Lower leg skin (tissue), 3 donors: ENCODE data around the gene FLAD1.

Experiments used
- POLR2A ChIP-seq, 2 donors: fragments of 450-650 bp; IDR thresholded peaks; one replicate each; pipeline ENCODE4 v1.6.1; 2016 to 2017; ENCODE audit warnings: antibody characterized with exemption in 2 of 2, mild to moderate bottlenecking in 1 of 2, moderate library complexity in 1 of 2
- TF ChIP-seq, protein P1 (sequence below), 3 donors: fragments of 450-650 bp; IDR thresholded peaks; one replicate each; pipeline ENCODE4 v1.5.1; 2016; ENCODE audit warnings: antibody characterized with exemption in 3 of 3, mild to moderate bottlenecking in 3 of 3, moderate library complexity in 2 of 3

DNA sequence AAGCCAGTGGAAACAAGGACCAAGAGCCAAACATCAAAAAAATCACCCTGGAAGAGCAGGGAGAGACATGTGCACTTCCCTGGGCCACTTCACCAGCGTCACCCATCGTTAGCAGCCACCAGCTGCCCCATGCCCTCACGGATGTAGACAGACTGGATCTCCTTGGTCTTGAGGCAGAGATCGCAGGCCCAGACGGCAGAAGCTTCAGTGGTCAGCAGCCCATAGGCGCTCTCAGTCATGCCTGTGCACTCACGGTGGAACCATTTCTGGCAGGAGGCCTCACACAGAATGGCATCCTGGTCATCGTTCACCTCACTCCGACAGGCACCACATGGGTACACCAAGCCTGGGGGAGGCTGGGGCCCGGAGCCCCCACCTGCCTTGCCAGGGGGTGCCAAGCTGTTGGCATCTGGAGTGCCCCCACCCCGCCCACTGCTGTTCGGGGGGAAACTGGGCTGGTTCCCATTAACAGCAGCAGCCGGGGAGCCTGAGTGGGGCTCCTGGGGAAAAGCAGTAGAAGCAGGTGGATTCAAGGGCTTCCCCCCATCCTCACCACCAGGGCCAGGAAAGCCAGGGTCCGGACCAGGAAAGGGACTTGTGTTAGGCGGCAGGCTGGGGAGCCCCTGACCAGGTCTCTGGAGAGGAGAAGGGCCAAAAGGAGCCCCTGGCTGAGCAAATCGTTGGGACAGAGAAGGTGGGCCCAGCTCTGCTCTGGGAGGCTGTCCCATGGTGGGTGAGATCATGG, 24.3 kb upstream of the FLAD1 start:
- TF ChIP-seq POLR2A (IDR thresholded peaks at IDR 0.05): no peak
- TF ChIP-seq, protein P1, sequence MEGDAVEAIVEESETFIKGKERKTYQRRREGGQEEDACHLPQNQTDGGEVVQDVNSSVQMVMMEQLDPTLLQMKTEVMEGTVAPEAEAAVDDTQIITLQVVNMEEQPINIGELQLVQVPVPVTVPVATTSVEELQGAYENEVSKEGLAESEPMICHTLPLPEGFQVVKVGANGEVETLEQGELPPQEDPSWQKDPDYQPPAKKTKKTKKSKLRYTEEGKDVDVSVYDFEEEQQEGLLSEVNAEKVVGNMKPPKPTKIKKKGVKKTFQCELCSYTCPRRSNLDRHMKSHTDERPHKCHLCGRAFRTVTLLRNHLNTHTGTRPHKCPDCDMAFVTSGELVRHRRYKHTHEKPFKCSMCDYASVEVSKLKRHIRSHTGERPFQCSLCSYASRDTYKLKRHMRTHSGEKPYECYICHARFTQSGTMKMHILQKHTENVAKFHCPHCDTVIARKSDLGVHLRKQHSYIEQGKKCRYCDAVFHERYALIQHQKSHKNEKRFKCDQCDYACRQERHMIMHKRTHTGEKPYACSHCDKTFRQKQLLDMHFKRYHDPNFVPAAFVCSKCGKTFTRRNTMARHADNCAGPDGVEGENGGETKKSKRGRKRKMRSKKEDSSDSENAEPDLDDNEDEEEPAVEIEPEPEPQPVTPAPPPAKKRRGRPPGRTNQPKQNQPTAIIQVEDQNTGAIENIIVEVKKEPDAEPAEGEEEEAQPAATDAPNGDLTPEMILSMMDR (IDR thresholded peaks at IDR 0.05): no peak
